Astrocyte of the hippocampus (primary cell): Measurements from ENCODE around the gene SHKBP1.
A peak's percentile ranks its signal among the peaks of the same experiment; 100 is the strongest.
"Not testable (repeated sequence)": the region's sequence is repeated elsewhere in the genome, so short reads cannot be mapped to it uniquely, and the experiment has no call there.

Source experiments
- DNase-seq: peaks from one replicate; pipeline ENCODE4 v3.0.0; 2011; ENCODE audit warnings: low read depth, low spot score

Gene SHKBP1

DNA sequence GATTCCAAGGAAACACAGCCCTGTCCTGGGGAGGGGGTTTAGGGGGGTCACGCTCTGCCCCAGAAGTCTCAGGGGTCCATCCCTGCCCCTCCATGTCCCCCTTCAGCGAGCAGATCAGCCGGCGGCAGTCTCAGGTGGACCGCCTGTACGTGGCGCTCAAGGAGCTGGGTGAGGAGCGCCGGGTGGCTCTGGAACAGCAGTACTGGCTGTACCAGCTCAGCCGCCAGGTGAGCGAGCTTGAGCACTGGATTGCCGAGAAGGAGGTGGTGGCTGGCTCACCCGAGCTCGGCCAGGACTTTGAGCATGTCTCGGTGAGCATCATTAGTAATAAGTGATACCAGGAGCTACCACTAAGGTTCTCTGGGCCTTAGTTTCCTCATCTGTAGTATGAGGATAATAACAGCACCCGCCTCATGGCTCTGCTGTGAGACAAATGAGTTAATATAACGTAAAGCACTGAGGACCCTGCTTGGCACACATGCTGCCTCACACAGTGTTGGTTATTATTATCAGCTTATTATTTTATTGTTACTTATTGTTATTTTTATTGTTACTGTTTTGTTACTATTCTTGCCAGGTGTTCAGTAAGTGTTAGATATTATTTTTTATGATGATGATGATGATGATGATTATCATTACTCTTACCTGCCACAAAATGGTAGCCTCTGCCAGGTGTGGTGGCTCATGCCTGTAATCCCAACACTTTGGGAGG lies 20.5 kb upstream of the SHKBP1 start:
- DNase-seq: no peak

DNA sequence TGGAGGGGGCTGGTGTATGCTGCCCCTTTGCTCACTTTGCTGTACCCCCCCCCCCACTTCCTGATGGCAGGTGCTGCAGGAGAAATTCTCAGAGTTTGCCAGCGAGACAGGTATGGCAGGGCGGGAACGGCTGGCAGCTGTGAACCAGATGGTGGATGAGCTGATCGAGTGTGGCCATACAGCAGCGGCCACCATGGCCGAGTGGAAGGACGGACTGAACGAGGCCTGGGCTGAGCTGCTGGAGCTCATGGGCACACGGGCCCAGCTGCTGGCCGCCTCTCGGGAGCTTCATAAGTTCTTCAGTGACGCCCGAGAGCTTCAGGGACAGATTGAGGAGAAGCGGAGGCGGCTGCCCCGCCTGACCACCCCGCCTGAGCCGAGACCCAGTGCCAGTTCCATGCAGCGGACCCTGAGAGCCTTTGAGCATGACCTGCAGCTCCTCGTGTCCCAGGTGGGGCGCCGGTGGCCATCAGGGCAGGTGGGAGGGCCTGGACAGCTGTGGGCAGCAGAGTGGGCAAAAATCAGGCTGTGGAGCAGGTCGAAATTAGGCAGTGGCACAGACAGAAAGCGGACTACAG lies 19.6 kb upstream of the SHKBP1 start:
- DNase-seq: no peak

DNA sequence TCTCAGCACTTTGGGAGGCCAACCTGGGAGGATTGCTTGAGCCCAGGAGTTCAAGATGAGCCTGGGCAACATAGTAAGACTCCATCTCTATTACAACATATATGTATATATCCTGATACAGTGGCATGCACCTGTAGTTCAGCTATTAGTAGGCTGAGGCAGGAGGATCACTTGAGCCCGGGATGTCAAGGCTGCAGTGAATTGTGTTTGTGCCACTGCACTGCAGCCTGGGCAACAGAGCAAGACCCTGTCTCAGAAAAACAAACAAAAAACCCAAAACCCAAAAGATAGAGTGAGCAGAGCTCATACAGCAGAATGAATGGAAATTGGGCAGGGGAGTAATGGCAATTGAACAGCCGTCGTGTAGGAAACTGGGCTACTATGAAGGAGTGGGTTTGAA lies 17.3 kb upstream of the SHKBP1 start:
- DNase-seq: no peak

GRCh38 chr19:40560092-40560507 lies 16.6 kb upstream of the SHKBP1 start:
- DNase-seq: no peak

- no peak for DNase-seq
These were observed 14.7 kb upstream of the SHKBP1 start for GRCh38 chr19:40561947-40562346.

- DNase-seq: not testable (repeated sequence)
These were observed 12.1 kb upstream of the SHKBP1 start for GRCh38 chr19:40564535-40564934.

- DNase-seq: no peak
These were observed 11.3 kb upstream of the SHKBP1 start for GRCh38 chr19:40565355-40565754.

- no peak for DNase-seq
These were observed 10.7 kb upstream of the SHKBP1 start for GRCh38 chr19:40565910-40566495.

GRCh38 chr19:40567040-40567749 lies 9.5 kb upstream of the SHKBP1 start:
- DNase-seq: peak; percentile 22

GRCh38 chr19:40567750-40568494 lies 8.8 kb upstream of the SHKBP1 start:
- no peak for DNase-seq

DNA sequence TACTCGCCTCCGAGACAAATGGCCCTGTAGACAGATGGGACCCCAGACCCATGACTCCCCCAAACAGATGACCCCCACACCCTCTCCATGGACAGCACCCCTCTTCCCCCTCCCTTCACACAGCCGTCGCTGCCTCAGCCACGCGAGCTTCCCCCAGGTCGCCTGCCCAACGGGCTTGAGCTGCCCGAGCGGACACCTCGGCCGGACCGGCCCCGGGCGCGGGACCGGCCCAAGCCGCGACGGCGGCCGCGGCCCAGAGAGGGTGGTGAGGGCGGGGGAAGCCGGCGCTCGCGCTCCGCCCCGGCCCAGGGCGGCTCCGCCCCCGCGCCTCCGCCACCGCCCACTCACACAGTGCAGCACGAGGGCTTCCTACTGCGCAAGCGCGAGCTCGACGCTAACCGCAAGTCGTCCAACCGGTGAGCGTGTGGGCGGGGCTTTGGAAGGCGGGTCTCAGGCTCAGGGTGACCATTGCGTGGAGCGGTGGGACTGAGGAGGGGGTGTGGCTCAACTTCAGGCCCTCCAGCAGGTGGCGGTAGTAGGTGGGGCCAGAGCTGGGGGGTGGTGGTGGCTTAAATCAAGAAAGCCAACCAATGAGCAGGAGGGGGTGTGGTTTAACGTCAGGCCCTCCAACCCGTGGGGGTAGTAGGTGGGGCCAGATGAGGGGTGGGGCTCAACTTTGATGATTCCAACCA lies 6.2 kb upstream of the SHKBP1 start:
- peak; percentile 100 for DNase-seq

GRCh38 chr19:40571005-40571318 lies 5.7 kb upstream of the SHKBP1 start:
- DNase-seq: no peak

GRCh38 chr19:40571831-40572495 lies 4.7 kb upstream of the SHKBP1 start:
- DNase-seq: no peak

DNA sequence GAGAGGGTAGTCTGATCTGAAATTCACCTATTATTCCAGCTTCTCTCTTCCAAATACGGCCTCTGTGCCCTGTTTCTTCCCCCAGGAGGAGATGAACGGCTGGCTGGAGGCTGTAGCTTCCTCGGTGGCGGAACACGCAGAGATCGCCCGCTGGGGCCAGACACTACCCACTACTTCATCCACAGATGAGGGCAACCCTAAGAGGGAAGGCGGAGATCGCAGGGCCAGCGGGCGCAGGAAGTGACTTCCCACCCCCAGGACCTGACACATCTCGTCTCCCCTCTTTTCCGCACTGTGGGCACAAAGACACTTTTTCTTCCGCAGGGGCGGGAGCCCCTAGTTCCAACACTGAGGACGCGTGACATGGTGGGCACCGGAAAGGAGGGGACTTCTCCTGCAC lies 1.3 kb upstream of the SHKBP1 start:
- no peak for DNase-seq

DNA sequence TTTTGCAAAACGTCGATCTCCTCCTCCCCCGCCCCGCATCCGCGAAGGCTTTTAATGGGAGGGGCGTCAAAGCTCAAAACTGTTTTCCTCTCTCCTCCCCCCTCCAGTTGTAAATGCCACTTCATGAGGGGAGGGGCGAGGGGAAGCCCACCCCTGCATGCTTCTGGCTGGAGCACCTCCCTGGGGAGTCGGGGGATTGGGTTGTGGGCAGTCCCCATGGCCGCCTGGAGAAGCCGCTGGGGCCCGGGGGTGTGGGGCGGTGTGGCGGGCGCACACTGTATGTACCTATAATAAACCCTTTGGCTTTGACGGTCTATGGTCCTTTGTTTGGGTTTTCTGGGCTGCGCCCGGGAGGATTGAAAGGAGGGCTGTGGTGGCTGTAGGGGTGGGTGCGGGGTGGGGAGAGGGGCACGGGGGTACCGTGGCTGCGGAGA lies 505 bp upstream of the SHKBP1 start:
- no peak for DNase-seq

GRCh38 chr19:40578442-40578908 lies 1.8 kb downstream of the SHKBP1 start:
- DNase-seq: no peak

- DNase-seq: no peak
These were observed 3.9 kb downstream of the SHKBP1 start for GRCh38 chr19:40580619-40581018.

- DNase-seq: no peak
These were observed 4.9 kb downstream of the SHKBP1 start for GRCh38 chr19:40581531-40581930.

GRCh38 chr19:40582467-40582866 lies 5.8 kb downstream of the SHKBP1 start:
- no peak for DNase-seq

GRCh38 chr19:40583283-40583682 lies 6.6 kb downstream of the SHKBP1 start:
- no peak for DNase-seq

GRCh38 chr19:40584007-40584406 lies 7.3 kb downstream of the SHKBP1 start:
- DNase-seq: no peak
